ENCODE data around the gene EFNA2. TPM values are rescaled to one million over a fixed set of nuclear protein-coding genes. Genes with fewer than 3 reads are reported as not detected.

EFNA2 gene
- total and polyA plus RNA-seq, 2 donors: 0.09 to 0.21 TPM

DNA sequence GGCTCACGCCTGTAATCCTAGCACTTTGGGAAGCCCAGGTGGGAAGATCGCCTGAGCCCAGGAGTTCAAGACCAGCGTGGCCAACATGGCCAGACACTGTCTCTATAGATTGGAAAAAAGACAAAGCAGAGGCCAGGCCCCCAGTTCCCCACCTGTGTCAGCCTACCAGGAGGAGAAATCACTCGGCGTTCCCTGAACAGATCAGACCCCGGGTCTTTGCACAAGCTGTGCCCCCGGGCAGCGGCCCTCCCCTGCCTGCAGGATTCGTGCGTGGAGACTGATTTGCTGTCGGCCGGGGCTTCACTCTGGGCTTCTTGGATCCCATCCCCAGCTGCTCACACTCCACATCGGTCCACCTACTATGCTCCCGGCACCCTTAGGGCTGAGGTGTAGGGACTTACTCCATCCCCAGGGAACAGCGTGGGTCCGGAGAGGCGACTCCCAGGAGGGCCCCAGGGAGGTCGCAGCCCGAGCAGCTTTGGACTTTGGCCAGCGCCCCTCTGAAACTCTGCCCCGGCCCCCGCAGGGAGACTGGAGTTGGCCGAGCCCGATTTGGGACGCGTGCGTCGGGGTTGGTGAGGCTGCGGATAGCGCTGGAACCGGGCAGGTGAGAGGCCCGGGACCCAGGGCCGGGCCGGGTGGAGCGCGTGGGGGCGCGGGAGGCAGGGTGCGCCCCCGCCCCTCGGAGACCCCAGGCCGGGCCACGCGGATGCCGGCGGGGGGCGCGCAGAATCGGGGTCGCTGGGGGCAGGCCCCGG, 515 bp upstream of the EFNA2 start:
- DNase-seq (ENCODE audit: low read depth in 6 of 9, low spot score in 9 of 9): no peak
- no peaks in the 10 kb centered on the region for H3K4me1 ChIP-seq (ENCODE audit: control insufficient read depth in 2 of 2, insufficient read depth in 2 of 2, low read length in 2 of 2)
- H3K36me3 ChIP-seq (ENCODE audit: control insufficient read depth in 2 of 2, insufficient read depth in 2 of 2, low read length in 1 of 2): no peaks in the 10 kb centered on the region
- WGBS: 23% methylated on average over 51 of the region's 51 CpGs
- peaks cover 63 to 69% of the 10 kb centered on the region in 2 donors for H3K27me3 ChIP-seq (ENCODE audit: control insufficient read depth in 2 of 2, insufficient read depth in 1 of 2, low read length in 1 of 2)
- peaks cover 0 to 7% of the 10 kb centered on the region in 2 donors for H3K9me3 ChIP-seq (ENCODE audit: control insufficient read depth in 2 of 2, insufficient read depth in 1 of 2, low read length in 1 of 2)
- no peak overlapping the region for H3K4me3 ChIP-seq (ENCODE audit: low read length in 2 of 2)
- no peak overlapping the region for H3K27ac ChIP-seq (ENCODE audit: low read depth in 1 of 2, low read length in 1 of 2)

- peaks cover 63 to 85% of the 10 kb centered on the region in 2 donors for H3K27me3 ChIP-seq (ENCODE audit: control insufficient read depth in 2 of 2, insufficient read depth in 1 of 2, low read length in 1 of 2)
- H3K4me1 ChIP-seq (ENCODE audit: control insufficient read depth in 2 of 2, insufficient read depth in 2 of 2, low read length in 2 of 2): no peaks in the 10 kb centered on the region
These were observed 1.0 kb downstream of the EFNA2 start for GRCh38 chr19:1286487-1287353.

DNA sequence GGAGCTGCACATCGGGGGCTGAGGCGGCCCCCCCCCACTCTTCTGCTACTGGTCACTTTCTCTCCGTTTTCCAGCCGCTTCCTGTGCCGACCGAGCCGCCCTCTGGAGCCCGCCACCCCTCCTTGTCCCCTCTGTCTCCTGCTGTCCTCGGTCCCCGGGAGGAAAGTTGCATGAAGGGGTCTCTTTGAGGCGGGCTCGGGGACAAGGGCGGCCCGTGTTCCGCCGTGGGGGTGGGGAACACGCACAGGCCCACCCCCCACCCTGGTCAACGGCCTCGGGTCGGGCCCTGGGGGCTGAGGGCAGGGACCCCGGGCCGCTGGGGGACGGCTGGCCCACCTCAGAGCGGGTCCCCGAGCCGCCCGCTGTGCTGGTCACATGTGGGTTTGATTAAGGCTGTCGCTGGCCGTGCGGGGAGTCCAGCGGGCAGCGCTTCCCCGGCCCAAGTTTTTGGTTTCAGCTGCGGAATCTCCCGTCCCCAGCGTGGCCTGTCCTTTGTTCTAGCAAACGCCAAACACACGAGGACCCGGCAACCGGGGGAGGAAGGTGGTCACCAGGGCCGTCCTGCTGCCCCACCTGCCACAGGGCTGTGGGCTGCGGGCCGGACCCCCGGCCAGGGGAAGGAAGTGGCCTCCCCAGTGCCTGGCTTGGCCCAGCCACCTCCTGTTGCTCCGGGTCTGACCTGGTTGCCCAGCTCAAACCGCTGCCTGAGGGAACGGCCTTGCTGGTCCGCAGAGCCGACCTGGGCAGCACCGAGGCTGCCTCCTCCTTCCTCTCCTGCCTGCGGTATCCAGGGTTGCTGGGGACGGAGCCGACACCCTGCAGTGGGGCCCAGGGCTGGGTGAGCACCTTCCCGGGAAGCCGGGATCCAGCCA, 1.9 kb downstream of the EFNA2 start:
- WGBS: 34% methylated on average over 55 of the region's 55 CpGs
- Histone ChIP-seq H3K27ac (ENCODE audit: low read depth in 1 of 2, low read length in 1 of 2) (no peak overlapping the region), H3K4me1 (ENCODE audit: control insufficient read depth in 2 of 2, insufficient read depth in 2 of 2, low read length in 2 of 2) (no peaks in the 10 kb centered on the region), H3K36me3 (ENCODE audit: control insufficient read depth in 2 of 2, insufficient read depth in 2 of 2, low read length in 1 of 2) (no peaks in the 10 kb centered on the region), H3K4me3 (ENCODE audit: low read length in 2 of 2) (no peak overlapping the region), H3K27me3 (ENCODE audit: control insufficient read depth in 2 of 2, insufficient read depth in 1 of 2, low read length in 1 of 2) (peaks cover 69 to 93% of the 10 kb centered on the region in 2 donors), H3K9me3 (ENCODE audit: control insufficient read depth in 2 of 2, insufficient read depth in 1 of 2, low read length in 1 of 2) (peaks cover 0 to 7% of the 10 kb centered on the region in 2 donors)
- DNase-seq (ENCODE audit: low read depth in 6 of 9, low spot score in 9 of 9): no peak

More at GRCh38 chr19:1286487-1287353, 1.0 kb downstream of the EFNA2 start:
- 50% methylated on average over 38 of the region's 38 CpGs for WGBS
- Histone ChIP-seq H3K4me3 (ENCODE audit: low read length in 2 of 2) (peak overlapping the region in 1 of 2 donors; percentile 34), H3K36me3 (ENCODE audit: control insufficient read depth in 2 of 2, insufficient read depth in 2 of 2, low read length in 1 of 2) (no peaks in the 10 kb centered on the region), H3K9me3 (ENCODE audit: control insufficient read depth in 2 of 2, insufficient read depth in 1 of 2, low read length in 1 of 2) (peaks cover 0 to 7% of the 10 kb centered on the region in 2 donors), H3K27ac (ENCODE audit: low read depth in 1 of 2, low read length in 1 of 2) (no peak overlapping the region)
- no peak for DNase-seq (ENCODE audit: low read depth in 6 of 9, low spot score in 9 of 9)

- Histone ChIP-seq H3K9me3 (ENCODE audit: control insufficient read depth in 2 of 2, insufficient read depth in 1 of 2, low read length in 1 of 2) (peaks cover 0 to 7% of the 10 kb centered on the region in 2 donors), H3K4me3 (ENCODE audit: low read length in 2 of 2) (no peak overlapping the region), H3K36me3 (ENCODE audit: control insufficient read depth in 2 of 2, insufficient read depth in 2 of 2, low read length in 1 of 2) (no peaks in the 10 kb centered on the region), H3K27me3 (ENCODE audit: control insufficient read depth in 2 of 2, insufficient read depth in 1 of 2, low read length in 1 of 2) (peaks cover 66 to 93% of the 10 kb centered on the region in 2 donors), H3K4me1 (ENCODE audit: control insufficient read depth in 2 of 2, insufficient read depth in 2 of 2, low read length in 2 of 2) (no peaks in the 10 kb centered on the region), H3K27ac (ENCODE audit: low read depth in 1 of 2, low read length in 1 of 2) (no peak overlapping the region)
- WGBS: 92% methylated on average over 18 of the region's 18 CpGs
- no peak for DNase-seq (ENCODE audit: low read depth in 6 of 9, low spot score in 9 of 9)
These were observed 2.5 kb downstream of the EFNA2 start for GRCh38 chr19:1288226-1288612.

- Histone ChIP-seq H3K4me3 (ENCODE audit: low read length in 2 of 2) (no peak overlapping the region), H3K36me3 (ENCODE audit: control insufficient read depth in 2 of 2, insufficient read depth in 2 of 2, low read length in 1 of 2) (no peaks in the 10 kb centered on the region), H3K27me3 (ENCODE audit: control insufficient read depth in 2 of 2, insufficient read depth in 1 of 2, low read length in 1 of 2) (peaks cover 60 to 93% of the 10 kb centered on the region in 2 donors), H3K9me3 (ENCODE audit: control insufficient read depth in 2 of 2, insufficient read depth in 1 of 2, low read length in 1 of 2) (peaks cover 0 to 7% of the 10 kb centered on the region in 2 donors), H3K27ac (ENCODE audit: low read depth in 1 of 2, low read length in 1 of 2) (no peak overlapping the region), H3K4me1 (ENCODE audit: control insufficient read depth in 2 of 2, insufficient read depth in 2 of 2, low read length in 2 of 2) (no peaks in the 10 kb centered on the region)
- 90% methylated on average over 41 of the region's 41 CpGs for WGBS
- no peak for DNase-seq (ENCODE audit: low read depth in 6 of 9, low spot score in 9 of 9)
These were observed 3.4 kb downstream of the EFNA2 start for GRCh38 chr19:1288833-1289685.

- WGBS: 88% methylated on average over 19 of the region's 19 CpGs
- H3K9me3 ChIP-seq (ENCODE audit: control insufficient read depth in 2 of 2, insufficient read depth in 1 of 2, low read length in 1 of 2): peaks cover 0 to 7% of the 10 kb centered on the region in 2 donors
These were observed 4.0 kb downstream of the EFNA2 start for GRCh38 chr19:1289686-1290025.

DNA sequence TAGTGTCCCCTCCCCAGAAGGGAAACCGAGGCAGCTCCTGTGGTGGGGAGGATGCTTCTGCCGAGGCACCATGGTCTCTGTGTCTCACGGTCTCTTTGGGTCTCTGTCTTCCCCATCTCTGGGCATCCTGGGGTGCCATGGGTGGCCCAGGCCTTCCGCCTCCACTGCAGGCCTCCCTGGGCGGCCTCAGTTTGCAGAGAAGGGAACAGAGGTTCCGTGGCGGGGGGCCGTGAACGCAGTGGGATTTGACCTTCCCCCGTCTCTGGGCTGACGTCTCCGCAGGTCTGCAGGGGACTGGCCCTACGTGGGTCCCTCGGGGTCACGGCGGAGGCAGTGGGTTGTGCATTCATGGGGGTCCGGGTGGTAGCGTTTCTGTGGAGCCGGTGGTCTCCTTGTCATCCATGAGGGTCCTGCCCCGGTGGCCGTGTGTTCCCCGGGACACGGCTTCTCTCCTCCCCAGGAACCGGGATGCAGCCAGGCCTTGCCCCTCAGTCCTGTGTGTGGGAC, 4.6 kb downstream of the EFNA2 start:
- 94% methylated on average over 24 of the region's 24 CpGs for WGBS
- Histone ChIP-seq H3K9me3 (ENCODE audit: control insufficient read depth in 2 of 2, insufficient read depth in 1 of 2, low read length in 1 of 2) (peaks cover 0 to 4% of the 10 kb centered on the region in 2 donors), H3K27me3 (ENCODE audit: control insufficient read depth in 2 of 2, insufficient read depth in 1 of 2, low read length in 1 of 2) (peaks cover 57 to 93% of the 10 kb centered on the region in 2 donors), H3K4me1 (ENCODE audit: control insufficient read depth in 2 of 2, insufficient read depth in 2 of 2, low read length in 2 of 2) (no peaks in the 10 kb centered on the region), H3K36me3 (ENCODE audit: control insufficient read depth in 2 of 2, insufficient read depth in 2 of 2, low read length in 1 of 2) (no peaks in the 10 kb centered on the region), H3K4me3 (ENCODE audit: low read length in 2 of 2) (no peak overlapping the region), H3K27ac (ENCODE audit: low read depth in 1 of 2, low read length in 1 of 2) (no peak overlapping the region)
- DNase-seq (ENCODE audit: low read depth in 6 of 9, low spot score in 9 of 9): no peak

More at GRCh38 chr19:1289686-1290025, 4.0 kb downstream of the EFNA2 start:
- Histone ChIP-seq H3K4me3 (ENCODE audit: low read length in 2 of 2) (no peak overlapping the region), H3K4me1 (ENCODE audit: control insufficient read depth in 2 of 2, insufficient read depth in 2 of 2, low read length in 2 of 2) (no peaks in the 10 kb centered on the region), H3K27me3 (ENCODE audit: control insufficient read depth in 2 of 2, insufficient read depth in 1 of 2, low read length in 1 of 2) (peaks cover 60 to 93% of the 10 kb centered on the region in 2 donors), H3K27ac (ENCODE audit: low read depth in 1 of 2, low read length in 1 of 2) (no peak overlapping the region), H3K36me3 (ENCODE audit: control insufficient read depth in 2 of 2, insufficient read depth in 2 of 2, low read length in 1 of 2) (no peaks in the 10 kb centered on the region)
- no peak for DNase-seq (ENCODE audit: low read depth in 6 of 9, low spot score in 9 of 9)
